Upper lobe of left lung (tissue), 6 donors: ENCODE results near the gene NRXN2. TPM values are rescaled to one million over a fixed set of nuclear protein-coding genes. Genes with fewer than 3 reads are reported as not detected.

Experiments used
- ATAC-seq, 2 donors: fragments of 200-7000 bp; cut with Tn5 transposase; one replicate each; pipeline ENCODE4 v1.9.1; 2022; ENCODE audit warnings: mild to moderate bottlenecking in 2 of 2, moderate library complexity in 2 of 2; ENCODE audit not compliant: low FRiP score in 2 of 2
- DNase-seq, 2 donors: peaks; one replicate each; pipeline ENCODE4 v3.0.0-alpha.2; 2019 to 2020
- H3K27ac ChIP-seq, 4 donors: fragments of 200-600 bp; sonication (generic); one replicate each; pipeline ENCODE4 v1.5.1; 2016 to 2019
- H3K27me3 ChIP-seq, 4 donors: fragments of 200-600 bp; sonication (generic); one replicate each; pipeline ENCODE4 v1.5.1; 2017 to 2019
- H3K36me3 ChIP-seq, 4 donors: fragments of 200-600 bp; sonication (generic); one replicate each; pipeline ENCODE4 v1.5.1; 2016 to 2019
- H3K4me1 ChIP-seq, 4 donors: fragments of 200-600 bp; sonication (generic); one replicate each; pipeline ENCODE4 v1.5.1; 2018 to 2019
- H3K4me3 ChIP-seq, 4 donors: fragments of 200-600 bp; sonication (generic); one replicate each; pipeline ENCODE4 v1.5.1; 2017 to 2019; ENCODE audit warnings: mild to moderate bottlenecking in 2 of 4, moderate library complexity in 1 of 4
- H3K9me3 ChIP-seq, 4 donors: fragments of 200-600 bp; sonication (generic); one replicate each; pipeline ENCODE4 v1.5.1; 2018 to 2019
- CTCF ChIP-seq, 6 experiments: fragments of 450-650 bp in 4 of 6; fragments of 200-600 bp in 2 of 6; sonication (generic) in 2 of 6; IDR thresholded peaks; one replicate each; pipeline ENCODE4 v1.5.1; 2016 to 2019; ENCODE audit warnings: antibody characterized with exemption in 6 of 6
- EP300 ChIP-seq, 4 donors: sonication (generic); formaldehyde crosslinking; IDR thresholded peaks; one replicate each; pipeline ENCODE4 v1.5.1; 2017; ENCODE audit warnings: antibody characterized with exemption in 4 of 4, control low read depth in 2 of 4
- POLR2A ChIP-seq, 4 donors: fragments of 450-650 bp; IDR thresholded peaks; one replicate each; pipeline ENCODE4 v1.5.1; 2016 to 2017; ENCODE audit warnings: antibody characterized with exemption in 4 of 4, mild to moderate bottlenecking in 2 of 4
- POLR2AphosphoS5 ChIP-seq, 2 donors: sonication (generic); formaldehyde crosslinking; IDR thresholded peaks; one replicate each; pipeline ENCODE4 v1.5.1; 2017; ENCODE audit warnings: antibody characterized with exemption in 2 of 2
- WGBS, 2 donors: methylation state at CpG; one replicate each; pipeline ENCODE4 v1.1.5; 2017 to 2018; 5-methylcytosine and 5-hydroxymethylcytosine counted together
- total RNA-seq, 6 donors: library from RNA; depleted of rRNA in 4 of 6; stranded (reverse); fragments of >200 nt in 4 of 6; gene quantifications; one replicate each; pipeline versions ENCODE4 v1.1.0 to v1.2.1, GENCODE V29; 2016 to 2021
- donor health status: DM: no; HTN: no; CAD: no; lungs with moderate emphysema.
- donor health status: DM: no; HTN: yes; CAD: no; lungs with severe emphysema.

NRXN2 gene
- total RNA-seq, 6 donors from 2014 or later, result 0.59 to 21.6 (median 2.9) TPM; not detected in 2

GRCh38 chr11:64734811-64735724, 12.1 kb upstream of the NRXN2 start:
- Histone ChIP-seq H3K36me3 (peaks cover 0 to 64% (median 33%) of the 10 kb centered on the region in 4 donors), H3K4me3 (no peak overlapping the region), H3K4me1 (no peaks in the 10 kb centered on the region), H3K9me3 (no peaks in the 10 kb centered on the region), H3K27ac (no peak overlapping the region), H3K27me3 (no peaks in the 10 kb centered on the region)
- 85% methylated on average over 8 to 23 of the region's 23 CpGs for WGBS, 2 donors
- ATAC-seq, result peak; percentile 11 to 23
- peak in 1 of 2 donors; percentile 56 for DNase-seq
- TF ChIP-seq EP300 (IDR thresholded peaks at IDR 0.05) (no peak), CTCF (IDR thresholded peaks at IDR 0.05) (no peak), POLR2A (IDR thresholded peaks at IDR 0.05) (no peak), POLR2AphosphoS5 (IDR thresholded peaks at IDR 0.05) (no peak)

DNA sequence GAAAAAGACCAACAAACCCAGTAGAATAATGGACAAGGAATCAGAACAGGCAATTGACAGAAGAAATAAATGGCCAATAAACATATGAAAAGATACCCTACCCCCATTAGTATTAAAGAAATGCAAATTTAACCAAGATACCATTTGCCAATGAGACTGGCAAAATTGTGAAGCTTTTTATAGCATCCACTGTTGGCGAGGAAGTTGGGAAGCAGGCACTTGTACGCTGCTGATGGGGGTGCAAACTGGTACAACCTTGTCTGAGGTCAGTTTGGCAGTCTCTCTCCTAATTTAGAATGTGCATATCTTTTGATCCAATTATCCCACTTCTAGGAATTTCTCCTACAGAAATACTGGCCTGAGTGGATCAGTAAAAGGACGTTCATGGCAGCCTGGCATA, 8.6 kb upstream of the NRXN2 start:
- WGBS, 2 donors, result 90 to 92% methylated on average over 3 of the region's 3 CpGs
- H3K27me3 ChIP-seq, result no peaks in the 10 kb centered on the region
- peaks cover 0 to 63% (median 23%) of the 10 kb centered on the region in 4 donors for H3K36me3 ChIP-seq
- no peak overlapping the region for H3K27ac ChIP-seq
- peaks cover 0 to under 1% (median 0%) of the 10 kb centered on the region in 4 donors for H3K4me1 ChIP-seq
- ATAC-seq (no peak), DNase-seq (no peak)
- TF ChIP-seq EP300 (IDR thresholded peaks at IDR 0.05), result no peak
- TF ChIP-seq CTCF (IDR thresholded peaks at IDR 0.05), result no peak
- no peaks in the 10 kb centered on the region for H3K9me3 ChIP-seq
- no peak overlapping the region for H3K4me3 ChIP-seq

GRCh38 chr11:64729851-64730382, 6.9 kb upstream of the NRXN2 start:
- no peaks in the 10 kb centered on the region for H3K9me3 ChIP-seq
- peaks cover 0 to 46% (median 12%) of the 10 kb centered on the region in 4 donors for H3K36me3 ChIP-seq
- WGBS, 2 donors, result 51 to 55% methylated on average over 4 to 21 of the region's 21 CpGs
- H3K27ac ChIP-seq, result no peak overlapping the region
- H3K4me3 ChIP-seq, result no peak overlapping the region
- H3K4me1 ChIP-seq, result peaks cover 0 to 3% (median 0%) of the 10 kb centered on the region in 4 donors
- H3K27me3 ChIP-seq, result no peaks in the 10 kb centered on the region
- DNase-seq (peak in 1 of 2 donors; percentile 90), ATAC-seq (peak in 1 of 2 donors; percentile 48)
- TF ChIP-seq EP300 (IDR thresholded peaks at IDR 0.05) (no peak), CTCF (IDR thresholded peaks at IDR 0.05) (no peak), POLR2A (IDR thresholded peaks at IDR 0.05) (no peak), POLR2AphosphoS5 (IDR thresholded peaks at IDR 0.05) (no peak)

GRCh38 chr11:64728757-64729365, 5.9 kb upstream of the NRXN2 start:
- DNase-seq (no peak), ATAC-seq (no peak)
- 94% methylated on average over 11 of the region's 11 CpGs for WGBS, 2 donors
- Histone ChIP-seq H3K4me3 (no peak overlapping the region), H3K27ac (no peak overlapping the region), H3K27me3 (no peaks in the 10 kb centered on the region), H3K9me3 (no peaks in the 10 kb centered on the region), H3K4me1 (peaks cover 0 to 3% (median under 1%) of the 10 kb centered on the region in 4 donors), H3K36me3 (peaks cover 0 to 42% (median 3%) of the 10 kb centered on the region in 4 donors)
- TF ChIP-seq POLR2AphosphoS5 (IDR thresholded peaks at IDR 0.05) (no peak), POLR2A (IDR thresholded peaks at IDR 0.05) (no peak), CTCF (IDR thresholded peaks at IDR 0.05) (no peak), EP300 (IDR thresholded peaks at IDR 0.05) (no peak)
